Panc1 (cell line): ENCODE measurements around the gene GANAB. TPM values are rescaled to one million over a fixed set of nuclear protein-coding genes. Genes with fewer than 3 reads are reported as not detected.
A peak's percentile ranks its signal among the peaks of the same experiment; 100 is the strongest.

Experiments used
- ATAC-seq: fragments of 200-7000 bp; cut with Tn5 transposase; 2 replicates; pipeline ENCODE4 v1.9.1; 2020; ENCODE audit warnings: mild to moderate bottlenecking, moderate library complexity
- BruUV-seq: library from RNA; stranded (reverse); fragments of 400-500 nt; replicated peaks from 2 replicates; lab custom pipeline; 2021; lab: Mats Ljungman, UMichigan
- CTCF ChIA-PET: fragments of 300-600 bp; sonication (Branson Sonifier 250); formaldehyde crosslinking; loops from one replicate; lab custom pipeline; 2022; ENCODE audit warnings: antibody characterized with exemption; lab: Charles Lee
- POLR2A ChIA-PET: fragments of 300-600 bp; sonication (Branson Sonifier 250); formaldehyde crosslinking; loops from one replicate; lab custom pipeline; 2022; ENCODE audit warnings: antibody characterized with exemption; lab: Charles Lee
- DNase-seq: peaks from one replicate; pipeline ENCODE4 v3.0.0-alpha.2; 2010; ENCODE audit warnings: low read depth, low spot score
- H3K27ac ChIP-seq: 2 replicates; pipeline ENCODE4 v1.5.1; 2011; ENCODE audit warnings: mild to moderate bottlenecking, low read length, inconsistent platforms
- H3K27me3 ChIP-seq: fragments of 200-500 bp; sonication (Bioruptor generic); 2 replicates; pipeline ENCODE4 v1.6.0; 2014; ENCODE audit warnings: low read length, inconsistent platforms; ENCODE audit not compliant: control insufficient read depth, insufficient read depth
- H3K36me3 ChIP-seq: fragments of 200-500 bp; sonication (Bioruptor generic); 2 replicates; pipeline ENCODE4 v1.5.1; 2014; ENCODE audit warnings: inconsistent platforms, mild to moderate bottlenecking, low read length, moderate library complexity; ENCODE audit not compliant: control insufficient read depth, insufficient read depth
- H3K4me1 ChIP-seq: 2 replicates; pipeline ENCODE4 v1.5.1; 2011; ENCODE audit warnings: inconsistent platforms, mild to moderate bottlenecking, low read length, moderate library complexity; ENCODE audit not compliant: control insufficient read depth, insufficient read depth
- H3K4me3 ChIP-seq, 2 experiments: 2 replicates each; pipeline ENCODE4 v1.5.1; 2011 to 2012; ENCODE audit warnings: low read depth in 2 of 2, low read length in 2 of 2, mild to moderate bottlenecking in 2 of 2, inconsistent platforms in 1 of 2, moderate library complexity in 1 of 2
- H3K9me3 ChIP-seq: fragments of 200-500 bp; sonication (Bioruptor generic); 2 replicates; pipeline ENCODE4 v1.5.1; 2014; ENCODE audit warnings: low read depth, mild to moderate bottlenecking, inconsistent platforms, low read length, moderate library complexity; ENCODE audit not compliant: control insufficient read depth, insufficient read depth
- CTCF ChIP-seq: fragments of 450-650 bp; IDR thresholded peaks from 2 replicates; pipeline ENCODE4 v1.5.1; 2017; ENCODE audit warnings: mild to moderate bottlenecking
- POLR2AphosphoS5 ChIP-seq: IDR thresholded peaks from 2 replicates; pipeline ENCODE4 v1.6.1; 2012; ENCODE audit warnings: mild to moderate bottlenecking, low read depth, low read length, moderate library complexity
- REST ChIP-seq, 2 experiments: IDR thresholded peaks; 2 replicates each; pipeline ENCODE4 v1.6.1; 2011 to 2012; ENCODE audit warnings: low read depth in 2 of 2, control low read depth in 1 of 2, low read length in 1 of 2, mild to moderate bottlenecking in 1 of 2, moderate library complexity in 1 of 2; ENCODE audit not compliant: insufficient read depth in 1 of 2
- SIN3A ChIP-seq: IDR thresholded peaks from 2 replicates; pipeline ENCODE4 v1.6.1; 2012; ENCODE audit warnings: low read depth, mild to moderate bottlenecking, low read length, moderate library complexity, borderline replicate concordance; ENCODE audit not compliant: insufficient read depth
- TCF7L2 ChIP-seq: IDR thresholded peaks from 2 replicates; pipeline ENCODE4 v1.6.1; 2011; ENCODE audit warnings: mild to moderate bottlenecking, low read depth, low read length, inconsistent platforms
- in situ Hi-C: cut with HindIII; loops from 2 replicates; pipeline ENCODE4 v1.10.0; 2016; ENCODE audit warnings: low sequenced_read_pairs, low pct_unique_long_range_greater_than_20kb
- intact Hi-C: fragments of 100-400 bp; cut with micrococcal nuclease; formaldehyde crosslinking; loops from one replicate; pipeline ENCODE4 v1.10.0; 2022; ENCODE audit not compliant: unreplicated experiment
- total RNA-seq: library from RNA; stranded (reverse); gene quantifications from one replicate; pipeline ENCODE4 v1.2.1, GENCODE V29; 2021; ENCODE audit not compliant: unreplicated experiment

Gene GANAB
- total RNA-seq, 1 experiment from 2014 or later: 415 TPM

GRCh38 chr11:62578541-62578940 lies 67.9 kb downstream of the GANAB start:
- TF ChIP-seq POLR2AphosphoS5: no peak
- TF ChIP-seq TCF7L2: no peak
- no peak for TF ChIP-seq SIN3A
- no peak for TF ChIP-seq REST (IDR thresholded peaks at IDR 0.05; ENCODE audit: insufficient read depth in 1 of 2, low read depth in 2 of 2, low read length in 1 of 2)
- TF ChIP-seq CTCF: no peak
- Histone ChIP-seq H3K9me3 (no peaks in the 10 kb centered on the region), H3K36me3 (peaks cover 5% of the 10 kb centered on the region; the same call in 1 of the 2 replicates), H3K4me1 (peaks cover 22% of the 10 kb centered on the region), H3K27ac (no peak overlapping the region), H3K27me3 (no peaks in the 10 kb centered on the region), H3K4me3 (no peak overlapping the region)
- no TSS peak for BruUV-seq
- CTCF ChIA-PET: interaction anchor here (0.7 kb wide), 1 partner anchor 1927 kb away, joined by 6 read pairs; no protein-coding TSS in a partner anchor
- DNase-seq: no peak
- ATAC-seq: no peak
- POLR2A ChIA-PET: interaction anchor here (1.3 kb wide), 1 partner anchor 13 kb away, joined by 4 read pairs; the partner anchor contains the start of gene TUT1
- in situ Hi-C loops: no loop called here
- intact Hi-C loops: no loop called here

GRCh38 chr11:62577046-62577714 lies 69.2 kb downstream of the GANAB start:
- in situ Hi-C loops: no loop called here
- H3K27ac ChIP-seq: no peak overlapping the region; the same call in 1 of the 2 replicates
- no peaks in the 10 kb centered on the region for H3K9me3 ChIP-seq
- ChIA-PET CTCF (no interaction called here), POLR2A (interaction anchor here (0.5 kb wide), 1 partner anchor 9 kb away, joined by 3 read pairs; no protein-coding TSS in a partner anchor)
- H3K4me1 ChIP-seq: peaks cover 26% of the 10 kb centered on the region
- ATAC-seq (no peak), DNase-seq (no peak)
- intact Hi-C loops: no loop called here
- no peaks in the 10 kb centered on the region for H3K27me3 ChIP-seq
- TSS peak; percentile 37 for BruUV-seq
- no peak overlapping the region for H3K4me3 ChIP-seq
- TF ChIP-seq TCF7L2: no peak
- TF ChIP-seq POLR2AphosphoS5: no peak
- TF ChIP-seq CTCF: no peak
- no peak for TF ChIP-seq SIN3A
- TF ChIP-seq REST (IDR thresholded peaks at IDR 0.05; ENCODE audit: insufficient read depth in 1 of 2, low read depth in 2 of 2, low read length in 1 of 2): no peak
- peaks cover 18% of the 10 kb centered on the region for H3K36me3 ChIP-seq
